Fibroblast of lung (primary cell): ENCODE measurements around the gene FNBP1L.

Experiments
- EZH2 ChIP-seq: IDR thresholded peaks from 2 replicates; pipeline ENCODE4 v1.5.1; 2012; ENCODE audit warnings: low read length, control low read depth, mild to moderate bottlenecking; ENCODE audit errors: missing control alignments
- TF ChIP-seq, protein P1 (sequence below), 2 donors: IDR thresholded peaks in 1 of 2; conservative IDR thresholded peaks in 1 of 2; 1 replicate in 1 of 2; 2 replicates in 1 of 2; pipeline ENCODE4 v1.5.1; 2011 to 2012; ENCODE audit warnings: low read length in 2 of 2, control low read depth in 1 of 2, inconsistent platforms in 1 of 2, low read depth in 1 of 2, mild to moderate bottlenecking in 1 of 2

GRCh38 chr1:93420400-93420799 is 27.5 kb upstream of the FNBP1L start:
- TF ChIP-seq, protein P1, sequence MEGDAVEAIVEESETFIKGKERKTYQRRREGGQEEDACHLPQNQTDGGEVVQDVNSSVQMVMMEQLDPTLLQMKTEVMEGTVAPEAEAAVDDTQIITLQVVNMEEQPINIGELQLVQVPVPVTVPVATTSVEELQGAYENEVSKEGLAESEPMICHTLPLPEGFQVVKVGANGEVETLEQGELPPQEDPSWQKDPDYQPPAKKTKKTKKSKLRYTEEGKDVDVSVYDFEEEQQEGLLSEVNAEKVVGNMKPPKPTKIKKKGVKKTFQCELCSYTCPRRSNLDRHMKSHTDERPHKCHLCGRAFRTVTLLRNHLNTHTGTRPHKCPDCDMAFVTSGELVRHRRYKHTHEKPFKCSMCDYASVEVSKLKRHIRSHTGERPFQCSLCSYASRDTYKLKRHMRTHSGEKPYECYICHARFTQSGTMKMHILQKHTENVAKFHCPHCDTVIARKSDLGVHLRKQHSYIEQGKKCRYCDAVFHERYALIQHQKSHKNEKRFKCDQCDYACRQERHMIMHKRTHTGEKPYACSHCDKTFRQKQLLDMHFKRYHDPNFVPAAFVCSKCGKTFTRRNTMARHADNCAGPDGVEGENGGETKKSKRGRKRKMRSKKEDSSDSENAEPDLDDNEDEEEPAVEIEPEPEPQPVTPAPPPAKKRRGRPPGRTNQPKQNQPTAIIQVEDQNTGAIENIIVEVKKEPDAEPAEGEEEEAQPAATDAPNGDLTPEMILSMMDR (conservative IDR thresholded peaks at IDR 0.05 in 1 of 2, IDR thresholded peaks at IDR 0.05 in 1 of 2; ENCODE audit: low read depth in 1 of 2, low read length in 2 of 2) = no peak
- TF ChIP-seq EZH2 = no peak
